HL-60 (cell line): ENCODE results near the gene DPF3.

ENCODE experiments used
- DNase-seq, 2 experiments: peaks; one replicate each; pipeline ENCODE4 v3.0.0-alpha.2; 2010 to 2020; ENCODE audit warnings: low read depth in 1 of 2, low spot score in 1 of 2
- H3K27ac ChIP-seq: fragments of 250-450 bp; sonication (Bioruptor Pico); replicated peaks from 2 replicates; pipeline ENCODE4 v1.5.1; 2020; ENCODE audit warnings: mild to moderate bottlenecking, moderate library complexity
- H3K27me3 ChIP-seq: fragments of 250-450 bp; sonication (Bioruptor Pico); 2 replicates; pipeline ENCODE4 v1.5.1; 2021; ENCODE audit warnings: mild to moderate bottlenecking, moderate library complexity; ENCODE audit not compliant: insufficient read depth, poor library complexity, severe bottlenecking
- H3K4me3 ChIP-seq: replicated peaks from 2 replicates; pipeline ENCODE4 v1.5.1; 2011; ENCODE audit warnings: mild to moderate bottlenecking, control low read depth, low read length; ENCODE audit not compliant: insufficient read depth
- CTCF ChIP-seq: IDR thresholded peaks from one replicate; pipeline ENCODE4 v1.5.1; 2011; ENCODE audit warnings: low read length, control low read depth, inconsistent platforms; ENCODE audit not compliant: insufficient read depth
- GABPA ChIP-seq: IDR thresholded peaks from 2 replicates; pipeline ENCODE4 v1.6.1; 2012; ENCODE audit warnings: low read depth
- POLR2AphosphoS5 ChIP-seq: IDR thresholded peaks from 2 replicates; pipeline ENCODE4 v1.6.1; 2012; ENCODE audit warnings: low read depth
- SPI1 ChIP-seq: IDR thresholded peaks from 2 replicates; pipeline ENCODE4 v1.6.1; 2012; ENCODE audit warnings: low read depth, mild to moderate bottlenecking, borderline replicate concordance
- TF ChIP-seq, protein P1 (sequence below): IDR thresholded peaks from 2 replicates; pipeline ENCODE4 v1.6.1; 2012; ENCODE audit warnings: low read depth; ENCODE audit not compliant: insufficient replicate concordance

DPF3 gene

DNA sequence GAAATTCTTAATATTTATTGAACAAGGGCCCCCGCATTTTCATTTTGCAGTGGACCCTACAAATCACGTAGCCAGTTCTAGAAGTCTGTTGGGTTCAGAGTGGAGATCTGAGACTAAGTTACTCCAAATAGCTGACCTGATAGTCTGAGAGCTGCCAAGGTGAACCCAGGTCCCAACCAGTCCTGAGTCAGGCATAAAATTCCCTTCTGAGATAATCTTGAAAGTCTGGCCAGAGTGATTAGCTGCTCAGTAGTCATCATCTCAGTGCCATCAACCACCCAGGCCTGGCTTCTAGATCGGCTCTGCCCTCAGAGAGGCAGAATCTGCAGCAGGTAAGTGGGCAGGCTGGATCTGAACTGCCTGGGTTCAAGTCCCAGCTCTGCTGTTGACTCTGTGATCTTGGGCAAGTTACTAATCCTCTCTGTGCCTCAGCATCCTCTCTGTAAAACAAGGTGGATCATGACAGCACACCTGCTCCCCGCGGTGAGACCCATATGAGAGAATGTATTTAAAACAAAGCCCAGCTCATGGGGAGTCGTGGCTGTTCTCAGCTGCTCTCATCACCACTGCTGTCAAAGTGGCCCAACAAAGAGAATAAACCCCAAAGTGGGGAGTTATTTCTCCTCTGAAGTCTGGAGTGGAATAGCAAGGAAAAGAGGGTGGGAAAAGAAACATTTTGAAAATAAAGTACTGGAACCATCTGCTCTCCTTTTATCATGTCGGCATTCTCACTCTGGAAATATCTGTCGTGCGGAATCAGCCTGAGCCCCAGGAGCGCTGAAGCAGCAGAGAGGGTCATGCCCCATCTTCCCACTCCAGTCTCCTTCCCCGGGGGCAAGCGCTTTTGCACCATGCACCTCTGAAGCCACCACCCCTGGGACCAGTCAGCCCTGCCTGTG, 193.3 kb downstream of the DPF3 start:
- H3K4me3 ChIP-seq: no peak overlapping the region
- H3K27ac ChIP-seq: no peak overlapping the region; the same call in 1 of the 2 replicates
- no peaks in the 10 kb centered on the region for H3K27me3 ChIP-seq
- TF ChIP-seq, protein P1, sequence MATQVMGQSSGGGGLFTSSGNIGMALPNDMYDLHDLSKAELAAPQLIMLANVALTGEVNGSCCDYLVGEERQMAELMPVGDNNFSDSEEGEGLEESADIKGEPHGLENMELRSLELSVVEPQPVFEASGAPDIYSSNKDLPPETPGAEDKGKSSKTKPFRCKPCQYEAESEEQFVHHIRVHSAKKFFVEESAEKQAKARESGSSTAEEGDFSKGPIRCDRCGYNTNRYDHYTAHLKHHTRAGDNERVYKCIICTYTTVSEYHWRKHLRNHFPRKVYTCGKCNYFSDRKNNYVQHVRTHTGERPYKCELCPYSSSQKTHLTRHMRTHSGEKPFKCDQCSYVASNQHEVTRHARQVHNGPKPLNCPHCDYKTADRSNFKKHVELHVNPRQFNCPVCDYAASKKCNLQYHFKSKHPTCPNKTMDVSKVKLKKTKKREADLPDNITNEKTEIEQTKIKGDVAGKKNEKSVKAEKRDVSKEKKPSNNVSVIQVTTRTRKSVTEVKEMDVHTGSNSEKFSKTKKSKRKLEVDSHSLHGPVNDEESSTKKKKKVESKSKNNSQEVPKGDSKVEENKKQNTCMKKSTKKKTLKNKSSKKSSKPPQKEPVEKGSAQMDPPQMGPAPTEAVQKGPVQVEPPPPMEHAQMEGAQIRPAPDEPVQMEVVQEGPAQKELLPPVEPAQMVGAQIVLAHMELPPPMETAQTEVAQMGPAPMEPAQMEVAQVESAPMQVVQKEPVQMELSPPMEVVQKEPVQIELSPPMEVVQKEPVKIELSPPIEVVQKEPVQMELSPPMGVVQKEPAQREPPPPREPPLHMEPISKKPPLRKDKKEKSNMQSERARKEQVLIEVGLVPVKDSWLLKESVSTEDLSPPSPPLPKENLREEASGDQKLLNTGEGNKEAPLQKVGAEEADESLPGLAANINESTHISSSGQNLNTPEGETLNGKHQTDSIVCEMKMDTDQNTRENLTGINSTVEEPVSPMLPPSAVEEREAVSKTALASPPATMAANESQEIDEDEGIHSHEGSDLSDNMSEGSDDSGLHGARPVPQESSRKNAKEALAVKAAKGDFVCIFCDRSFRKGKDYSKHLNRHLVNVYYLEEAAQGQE: no peak
- no peak for TF ChIP-seq CTCF
- no peak for TF ChIP-seq SPI1
- no peak for TF ChIP-seq POLR2AphosphoS5
- TF ChIP-seq GABPA: no peak
- DNase-seq: no peak

GRCh38 chr14:72699852-72700257, 194.0 kb downstream of the DPF3 start:
- DNase-seq: peak; percentile 22 to 66
- no peaks in the 10 kb centered on the region for H3K27me3 ChIP-seq
- H3K27ac ChIP-seq: no peak overlapping the region; the same call in 1 of the 2 replicates
- peak; percentile 96 for TF ChIP-seq SPI1
- no peak for TF ChIP-seq POLR2AphosphoS5
- H3K4me3 ChIP-seq: no peak overlapping the region

DNA sequence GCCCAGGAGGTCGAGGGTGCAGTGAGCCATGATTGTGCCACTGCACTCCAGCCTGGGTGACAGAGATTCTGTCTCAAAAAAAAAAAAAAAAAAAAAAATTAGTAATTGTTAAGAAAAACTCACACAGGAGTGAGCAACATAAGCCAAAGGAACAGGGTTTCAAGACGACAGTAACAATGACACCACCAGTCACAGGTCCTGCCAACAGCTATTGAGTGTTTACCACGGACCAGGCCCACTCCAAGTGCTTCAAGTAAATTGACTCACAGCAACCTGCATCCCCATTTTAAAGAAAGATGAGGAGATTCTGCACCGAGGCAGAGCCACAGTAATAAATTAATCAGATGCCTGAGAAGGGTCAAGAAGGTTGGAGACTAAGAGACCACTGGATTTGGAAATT, 194.5 kb downstream of the DPF3 start:
- H3K27me3 ChIP-seq: no peaks in the 10 kb centered on the region
- no peak overlapping the region for H3K4me3 ChIP-seq
- no peak overlapping the region for H3K27ac ChIP-seq
- no peak for DNase-seq
- no peak for TF ChIP-seq POLR2AphosphoS5

DNA sequence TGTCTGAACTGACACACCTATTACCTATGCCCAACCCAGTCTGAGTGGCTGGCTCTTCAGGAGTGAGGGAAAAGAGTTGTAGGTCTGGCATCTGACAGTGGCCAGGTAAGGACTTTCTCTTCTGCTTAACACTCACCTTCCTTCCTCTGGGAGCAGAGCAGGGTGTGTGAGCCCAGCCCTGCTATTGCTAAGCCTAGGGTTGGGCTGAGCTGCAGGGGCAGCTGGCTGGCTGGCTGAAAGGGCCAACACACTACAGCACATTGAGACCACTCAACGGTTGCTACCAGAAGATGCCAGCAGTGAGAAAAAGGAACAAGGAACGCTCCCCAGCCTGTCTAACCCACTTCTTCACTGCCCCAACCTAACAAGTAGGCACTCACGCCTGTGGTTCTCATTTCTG, 201.2 kb downstream of the DPF3 start:
- H3K27ac ChIP-seq: no peak overlapping the region
- DNase-seq: no peak
- H3K4me3 ChIP-seq: no peak overlapping the region
- H3K27me3 ChIP-seq: no peaks in the 10 kb centered on the region
- TF ChIP-seq, protein P1: no peak
- no peak for TF ChIP-seq SPI1

- TF ChIP-seq CTCF: no peak
- TF ChIP-seq GABPA: no peak
- no peak for TF ChIP-seq SPI1
- TF ChIP-seq POLR2AphosphoS5: no peak
- TF ChIP-seq, protein P1: no peak
- Histone ChIP-seq H3K4me3 (no peak overlapping the region), H3K27me3 (no peaks in the 10 kb centered on the region), H3K27ac (no peak overlapping the region)
- no peak for DNase-seq
Observed at GRCh38 chr14:72690324-72690723, 203.6 kb downstream of the DPF3 start.
